ENCODE data around the gene PCNX2. TPM values are rescaled to one million over a fixed set of nuclear protein-coding genes. Genes with fewer than 3 reads are reported as not detected.

PCNX2 gene
- total RNA-seq, 1 experiment from 2014 or later = 15.3 TPM

- Histone ChIP-seq H3K9ac (ENCODE audit: low read length) (no peak overlapping the region), H2AFZ (ENCODE audit: low read depth, low read length, poor library complexity, severe bottlenecking) (no peak overlapping the region), H3K36me3 (ENCODE audit: control insufficient read depth in 1 of 2, insufficient read depth in 2 of 2, low read length in 2 of 2) (no peaks in the 10 kb centered on the region; a peak in 2 of 4 replicates), H4K20me1 (ENCODE audit: insufficient read depth) (no peaks in the 10 kb centered on the region), H3K4me1 (ENCODE audit: control insufficient read depth in 1 of 2, insufficient read depth in 2 of 2, low read length in 2 of 2) (no peaks in the 10 kb centered on the region), H3K27me3 (ENCODE audit: insufficient read depth, low read length) (no peaks in the 10 kb centered on the region), H3K9me2 (ENCODE audit: insufficient read depth) (no peaks in the 10 kb centered on the region), H3K4me3 (replicated peaks in 1 of 2; ENCODE audit: low read depth in 1 of 2, low read length in 2 of 2) (no peak overlapping the region), H3K79me2 (ENCODE audit: insufficient read depth, low read length) (no peaks in the 10 kb centered on the region), H3K9me3 (ENCODE audit: control insufficient read depth in 1 of 2, insufficient read depth in 1 of 2, low read depth in 1 of 2, low read length in 2 of 2) (no peaks in the 10 kb centered on the region), H3K27ac (ENCODE audit: low read depth, low read length) (no peak overlapping the region), H3K4me2 (ENCODE audit: low read length) (no peak overlapping the region)
- no TSS peak for BruUV-seq (replicated peaks)
- DNase-seq (ENCODE audit: low read depth, low spot score) (no peak), ATAC-seq (peak; percentile 44; the same call in 1 of the 2 replicates)
- POLR2A ChIA-PET = interaction anchor here (0.7 kb wide), 1 partner anchor 576 kb away, joined by 3 read pairs; no protein-coding TSS in a partner anchor
- RAD21 ChIA-PET (ENCODE audit: low non-redundant PET in 1 of 2, low total read pairs in 2 of 2, uncharacterized antibody in 2 of 2, unreplicated experiment in 2 of 2) = no interaction called here
- CTCF ChIA-PET = no interaction called here
- TF ChIP-seq, protein P1, sequence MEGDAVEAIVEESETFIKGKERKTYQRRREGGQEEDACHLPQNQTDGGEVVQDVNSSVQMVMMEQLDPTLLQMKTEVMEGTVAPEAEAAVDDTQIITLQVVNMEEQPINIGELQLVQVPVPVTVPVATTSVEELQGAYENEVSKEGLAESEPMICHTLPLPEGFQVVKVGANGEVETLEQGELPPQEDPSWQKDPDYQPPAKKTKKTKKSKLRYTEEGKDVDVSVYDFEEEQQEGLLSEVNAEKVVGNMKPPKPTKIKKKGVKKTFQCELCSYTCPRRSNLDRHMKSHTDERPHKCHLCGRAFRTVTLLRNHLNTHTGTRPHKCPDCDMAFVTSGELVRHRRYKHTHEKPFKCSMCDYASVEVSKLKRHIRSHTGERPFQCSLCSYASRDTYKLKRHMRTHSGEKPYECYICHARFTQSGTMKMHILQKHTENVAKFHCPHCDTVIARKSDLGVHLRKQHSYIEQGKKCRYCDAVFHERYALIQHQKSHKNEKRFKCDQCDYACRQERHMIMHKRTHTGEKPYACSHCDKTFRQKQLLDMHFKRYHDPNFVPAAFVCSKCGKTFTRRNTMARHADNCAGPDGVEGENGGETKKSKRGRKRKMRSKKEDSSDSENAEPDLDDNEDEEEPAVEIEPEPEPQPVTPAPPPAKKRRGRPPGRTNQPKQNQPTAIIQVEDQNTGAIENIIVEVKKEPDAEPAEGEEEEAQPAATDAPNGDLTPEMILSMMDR (IDR thresholded peaks at IDR 0.05 in 2 of 3, conservative IDR thresholded peaks at IDR 0.05 in 1 of 3; ENCODE audit: borderline replicate concordance in 1 of 3, insufficient read depth in 1 of 3, low read depth in 2 of 3, low read length in 2 of 3) = no peak
- TF ChIP-seq TCF7L2 (IDR thresholded peaks at IDR 0.05; ENCODE audit: borderline replicate concordance, extremely low read depth, insufficient read depth, insufficient read length) = no peak
- peak; percentile 28; the same call in 1 of the 2 replicates for TF ChIP-seq RAD21 (IDR thresholded peaks at IDR 0.05; ENCODE audit: low read depth)
- intact Hi-C loops (cut with micrococcal nuclease) = no loop called here
These were observed 67.5 kb downstream of the PCNX2 start for GRCh38 chr1:233227930-233228465.

- Histone ChIP-seq H3K4me1 (ENCODE audit: control insufficient read depth in 1 of 2, insufficient read depth in 2 of 2, low read length in 2 of 2) (no peaks in the 10 kb centered on the region), H3K9me3 (ENCODE audit: control insufficient read depth in 1 of 2, insufficient read depth in 1 of 2, low read depth in 1 of 2, low read length in 2 of 2) (no peaks in the 10 kb centered on the region), H3K9me2 (ENCODE audit: insufficient read depth) (no peaks in the 10 kb centered on the region), H3K36me3 (ENCODE audit: control insufficient read depth in 1 of 2, insufficient read depth in 2 of 2, low read length in 2 of 2) (peaks cover 0 to 4% of the 10 kb centered on the region in 2 experiments; a peak in 3 of 4 replicates), H3K27me3 (ENCODE audit: insufficient read depth, low read length) (no peaks in the 10 kb centered on the region), H3K79me2 (ENCODE audit: insufficient read depth, low read length) (no peaks in the 10 kb centered on the region), H3K4me2 (ENCODE audit: low read length) (no peak overlapping the region), H3K4me3 (replicated peaks in 1 of 2; ENCODE audit: low read depth in 1 of 2, low read length in 2 of 2) (no peak overlapping the region), H3K27ac (ENCODE audit: low read depth, low read length) (no peak overlapping the region), H4K20me1 (ENCODE audit: insufficient read depth) (no peaks in the 10 kb centered on the region), H3K9ac (ENCODE audit: low read length) (no peak overlapping the region), H2AFZ (ENCODE audit: low read depth, low read length, poor library complexity, severe bottlenecking) (no peak overlapping the region)
- RAD21 ChIA-PET (ENCODE audit: low non-redundant PET in 1 of 2, low total read pairs in 2 of 2, uncharacterized antibody in 2 of 2, unreplicated experiment in 2 of 2) = no interaction called here
- no TSS peak for BruUV-seq (replicated peaks)
- DNase-seq (ENCODE audit: low read depth, low spot score) (no peak), ATAC-seq (no peak)
- POLR2A ChIA-PET = no interaction called here
- CTCF ChIA-PET = no interaction called here
- intact Hi-C loops (cut with micrococcal nuclease) = no loop called here
- no peak for TF ChIP-seq FOSL1 (IDR thresholded peaks at IDR 0.05; ENCODE audit: low read depth)
- TF ChIP-seq ATF3 (IDR thresholded peaks at IDR 0.05) = no peak
- TF ChIP-seq EGR1 (IDR thresholded peaks at IDR 0.05; ENCODE audit: low read depth) = no peak
- no peak for TF ChIP-seq CEBPB (IDR thresholded peaks at IDR 0.05; ENCODE audit: low read depth)
- no peak for TF ChIP-seq RAD21 (IDR thresholded peaks at IDR 0.05; ENCODE audit: low read depth)
- TF ChIP-seq YY1 (IDR thresholded peaks at IDR 0.05; ENCODE audit: extremely low read depth, insufficient replicate concordance, low read depth, low read length) = no peak
- TF ChIP-seq ZFX (IDR thresholded peaks at IDR 0.05) = no peak
- no peak for TF ChIP-seq SIN3A (IDR thresholded peaks at IDR 0.05; ENCODE audit: low read depth)
- TF ChIP-seq, protein P1 (IDR thresholded peaks at IDR 0.05 in 2 of 3, conservative IDR thresholded peaks at IDR 0.05 in 1 of 3; ENCODE audit: borderline replicate concordance in 1 of 3, insufficient read depth in 1 of 3, low read depth in 2 of 3, low read length in 2 of 3) = no peak
- TF ChIP-seq JUND (IDR thresholded peaks at IDR 0.05) = no peak
- no peak for TF ChIP-seq SP1 (IDR thresholded peaks at IDR 0.05; ENCODE audit: low read depth)
- TF ChIP-seq POLR2A (IDR thresholded peaks at IDR 0.05; ENCODE audit: borderline replicate concordance, extremely low read depth, insufficient read depth, insufficient read length) = no peak
- TF ChIP-seq CBX3 (IDR thresholded peaks at IDR 0.05; ENCODE audit: low read depth) = no peak
- no peak for TF ChIP-seq ZNF274 (IDR thresholded peaks at IDR 0.05; ENCODE audit: low read depth, low read length)
- TF ChIP-seq POLR2AphosphoS5 (IDR thresholded peaks at IDR 0.05; ENCODE audit: low read depth, low read length) = no peak
These were observed 71.2 kb downstream of the PCNX2 start for GRCh38 chr1:233224311-233224710.

Data from HCT116 (cell line).